Endodermal cell (in vitro differentiated cells): ENCODE results near the gene CYP26C1. TPM values are rescaled to one million over a fixed set of nuclear protein-coding genes. Genes with fewer than 3 reads are reported as not detected.
A peak's percentile ranks its signal among the peaks of the same experiment; 100 is the strongest.

Source experiments
- DNase-seq: peaks from one replicate; pipeline ENCODE4 v3.0.0-alpha.2; 2017
- H3K27ac ChIP-seq: 2 replicates; pipeline ENCODE4 v1.5.1; 2013; ENCODE audit warnings: mild to moderate bottlenecking, low read depth, low read length, moderate library complexity
- H3K27me3 ChIP-seq: 2 replicates; pipeline ENCODE4 v1.6.1; 2013; ENCODE audit warnings: mild to moderate bottlenecking, low read length, moderate library complexity; ENCODE audit not compliant: insufficient read depth, control insufficient read depth, poor library complexity, severe bottlenecking
- H3K36me3 ChIP-seq: 2 replicates; pipeline ENCODE4 v1.7.0; 2013; ENCODE audit warnings: mild to moderate bottlenecking, low read length, moderate library complexity; ENCODE audit not compliant: control insufficient read depth, insufficient read depth
- H3K4me1 ChIP-seq: one replicate; pipeline ENCODE4 v1.7.0; 2013; ENCODE audit warnings: low read length; ENCODE audit not compliant: control insufficient read depth, insufficient read depth
- H3K4me3 ChIP-seq: 2 replicates; pipeline ENCODE4 v1.5.1; 2013; ENCODE audit warnings: mild to moderate bottlenecking, low read length, moderate library complexity
- H3K9ac ChIP-seq: 2 replicates; pipeline ENCODE4 v1.6.1; 2013; ENCODE audit warnings: mild to moderate bottlenecking, low read length, moderate library complexity; ENCODE audit not compliant: poor library complexity, severe bottlenecking; ENCODE audit errors: extremely low read depth
- H3K9me3 ChIP-seq: 2 replicates; pipeline ENCODE4 v1.6.1; 2013; ENCODE audit warnings: mild to moderate bottlenecking, low read length, moderate library complexity; ENCODE audit not compliant: control insufficient read depth
- H3K27ac Mint-ChIP-seq: 2 replicates; pipeline ENCODE4 v1.8.0; 2020; ENCODE audit warnings: mixed read lengths
- H3K27me3 Mint-ChIP-seq: 2 replicates; pipeline ENCODE4 v1.8.0; 2021; ENCODE audit warnings: mild to moderate bottlenecking, mixed read lengths; ENCODE audit not compliant: insufficient read depth
- H3K36me3 Mint-ChIP-seq: 2 replicates; pipeline ENCODE4 v1.8.0; 2020; ENCODE audit warnings: low read depth, mixed read lengths
- H3K4me1 Mint-ChIP-seq: 2 replicates; pipeline ENCODE4 v1.8.0; 2020; ENCODE audit warnings: mixed read lengths
- H3K4me3 Mint-ChIP-seq: 2 replicates; pipeline ENCODE4 v1.8.0; 2020; ENCODE audit warnings: mild to moderate bottlenecking, moderate library complexity, mixed read lengths
- H3K9me3 Mint-ChIP-seq: 2 replicates; pipeline ENCODE4 v1.8.0; 2020; ENCODE audit warnings: mild to moderate bottlenecking, mixed read lengths
- CTCF ChIP-seq: fragments of 200-600 bp; sonication (generic); conservative IDR thresholded peaks from 2 replicates; pipeline ENCODE4 v1.5.0; 2021; ENCODE audit warnings: antibody characterized with exemption, mild to moderate bottlenecking
- WGBS, 2 experiments: methylation state at CpG; one replicate each; pipeline versions ENCODE4 v1.1.5 to v1.1.7; 2013; ENCODE audit warnings: missing lambda C conversion rate in 2 of 2, mixed read lengths in 1 of 2; ENCODE audit not compliant: insufficient coverage in 1 of 2, insufficient read length in 1 of 2; 5-methylcytosine and 5-hydroxymethylcytosine counted together
- long read RNA-seq, 4 experiments: library from polyadenylated mRNA in 2 of 4; library from RNA in 1 of 4; library from capped mRNA in 1 of 4; stranded (forward) in 3 of 4; unstranded in 1 of 4; transcript quantifications; one replicate each; pipeline ENCODE4 v2.0.0, GENCODE V29; 2020 to 2021; ENCODE audit warnings: inconsistent platforms in 1 of 4
- polyA plus RNA-seq, 2 experiments: library from polyadenylated mRNA; stranded (reverse); fragments of 50-300 nt; gene quantifications; one replicate each; pipeline ENCODE4 v1.2.3, GENCODE V29; 2013
- total RNA-seq, 2 donors: library from RNA; stranded (reverse); fragmentation: NEBNext Ultra II Directional in 1 of 2; extraction: Animal tissue kit (Norgen Biotek cat#: 25700) in 1 of 2; gene quantifications; 2 replicates in 1 of 2; 3 replicates in 1 of 2; pipeline ENCODE4 v1.2.1, GENCODE V29; 2021

Gene CYP26C1
- under 1 TPM; 0.35 to 0.44 TPM for total RNA-seq
- 57.5 TPM for polyA plus RNA-seq (2013, experiment 1 of 2)
- polyA plus RNA-seq (2013, experiment 2 of 2) = 36.3 TPM
- long read RNA-seq, experiment 1, partial matches to known transcripts = 1 of 1 reads
- long read RNA-seq, experiment 1, other reads (novel, unspliced or antisense) = 0 of 1 reads
- long read RNA-seq, experiment 2, partial matches to known transcripts = 0 of 3 reads
- long read RNA-seq, experiment 2, other reads (novel, unspliced or antisense) = 3 of 3 reads
- long read RNA-seq, experiment 3, partial matches to known transcripts = 1 of 1 reads
- long read RNA-seq, experiment 3, other reads (novel, unspliced or antisense) = 0 of 1 reads
- long read RNA-seq, experiment 4 = 0 reads

GRCh38 chr10:93059975-93060886 is at the start of gene CYP26C1:
Gene CYP26C1 (plus strand): TSS chr10:93060798. CDS start chr10:93061264, 466 bp downstream.
- peak within 1 kb of the TSS; percentile 61 for H3K4me3 ChIP-seq
- WGBS, 2 experiments = 12 to 31% methylated on average over 38 to 67 of the region's 67 CpGs
- Mint-ChIP-seq H3K9me3 (peaks cover 3% of the 10 kb centered on the region), H3K36me3 (peaks cover 13% of the 10 kb centered on the region), H3K4me1 (peaks cover 15% of the 10 kb centered on the region), H3K4me3 (peak within 1 kb of the TSS; percentile 40), H3K27me3 (peaks cover 76% of the 10 kb centered on the region), H3K27ac (no peak within 1 kb of the TSS)
- no peak within 1 kb of the TSS for H3K9ac ChIP-seq
- H3K27ac ChIP-seq = no peak within 1 kb of the TSS
- H3K4me1 ChIP-seq = peaks cover 2% of the 10 kb centered on the region
- H3K27me3 ChIP-seq = peaks cover 95% of the 10 kb centered on the region
- peaks cover 5% of the 10 kb centered on the region for H3K36me3 ChIP-seq
- DNase-seq = peak; percentile 70
- H3K9me3 ChIP-seq = peaks cover 17% of the 10 kb centered on the region
- TF ChIP-seq CTCF = peak; percentile 38

- Histone ChIP-seq H3K36me3 (no peaks in the 10 kb centered on the region), H3K4me1 (no peaks in the 10 kb centered on the region), H3K9me3 (no peaks in the 10 kb centered on the region), H3K27me3 (no peaks in the 10 kb centered on the region), H3K9ac (no peak overlapping the region), H3K4me3 (no peak overlapping the region), H3K27ac (no peak overlapping the region)
- Mint-ChIP-seq H3K27ac (no peak overlapping the region), H3K36me3 (peaks cover 2% of the 10 kb centered on the region), H3K4me3 (no peak overlapping the region), H3K9me3 (no peaks in the 10 kb centered on the region), H3K4me1 (no peaks in the 10 kb centered on the region), H3K27me3 (no peaks in the 10 kb centered on the region)
- DNase-seq = no peak
- no peak for TF ChIP-seq CTCF
- 93% methylated on average over 3 of the region's 3 CpGs; no CpG with 5 or more reads in 1 of the 2 experiments for WGBS, 2 experiments
Observed at GRCh38 chr10:93015722-93016121, 44.9 kb upstream of the CYP26C1 start.

GRCh38 chr10:93023013-93023650 is 37.5 kb upstream of the CYP26C1 start:
- Histone ChIP-seq H3K36me3 (peaks cover 9% of the 10 kb centered on the region), H3K27me3 (no peaks in the 10 kb centered on the region), H3K9me3 (peaks cover 10% of the 10 kb centered on the region), H3K4me3 (no peak overlapping the region), H3K4me1 (no peaks in the 10 kb centered on the region), H3K27ac (no peak overlapping the region), H3K9ac (no peak overlapping the region)
- Mint-ChIP-seq H3K4me3 (no peak overlapping the region), H3K36me3 (peaks cover 22% of the 10 kb centered on the region), H3K27me3 (peaks cover 2% of the 10 kb centered on the region), H3K4me1 (peaks cover 13% of the 10 kb centered on the region), H3K9me3 (peaks cover 6% of the 10 kb centered on the region), H3K27ac (no peak overlapping the region)
- WGBS, 2 experiments = 82 to 91% methylated on average over 3 to 4 of the region's 4 CpGs
- no peak for TF ChIP-seq CTCF
- DNase-seq = no peak
